ENCODE data around the gene PITPNM3.

- TF ChIP-seq CTCF (conservative IDR thresholded peaks at IDR 0.05; ENCODE audit: low read depth, low read length) (no peak), EZH2 (IDR thresholded peaks at IDR 0.05; ENCODE audit: borderline replicate concordance, low read depth, low read length, poor library complexity, severe bottlenecking) (no peak)
Measured at GRCh38 chr17:6505425-6506142, 50.8 kb downstream of the PITPNM3 start.

Measured in A673 (cell line).